Measurements from ENCODE around the gene PLA2G4F.

DNA sequence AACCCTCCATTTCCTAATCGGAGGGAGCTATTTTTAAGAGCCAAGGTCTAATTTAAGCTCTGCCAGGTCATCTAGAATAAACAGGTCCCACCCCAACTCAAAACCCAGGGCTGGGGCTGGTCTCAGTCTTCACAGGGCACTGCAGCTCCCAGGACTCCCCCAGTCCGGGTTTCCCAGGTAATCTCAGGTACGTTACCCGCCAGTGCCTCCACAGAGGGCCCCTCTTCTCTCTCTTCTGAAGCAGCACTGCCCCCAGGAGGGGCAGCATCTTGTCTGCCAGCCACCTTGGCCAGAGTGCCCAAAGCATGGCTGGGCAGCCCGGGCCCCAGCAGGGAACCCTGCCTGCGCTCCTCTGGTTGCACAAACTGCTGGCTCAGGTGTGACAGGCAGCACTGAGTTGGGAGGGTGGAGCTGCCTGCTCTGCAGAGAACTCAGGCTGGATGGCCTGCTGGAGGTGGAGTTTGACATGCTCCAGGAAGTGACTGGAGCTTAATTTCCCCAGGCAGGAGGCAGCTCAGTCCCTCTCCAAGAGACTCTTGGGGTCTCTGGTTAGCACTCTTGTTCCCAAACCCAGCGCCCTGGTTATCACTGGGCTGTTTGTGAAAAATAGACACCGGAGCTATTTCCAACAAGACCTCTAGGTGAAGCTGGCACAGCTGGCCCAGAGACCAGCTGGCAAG is at the start of gene PLA2G4F:
- peak in 1 of 2 donors; percentile 69 for TF ChIP-seq POLR2AphosphoS5 (IDR thresholded peaks at IDR 0.05)
- TF ChIP-seq CTCF (IDR thresholded peaks at IDR 0.05) = no peak
